LoVo (cell line): ENCODE data around the gene MAGEB4.

Experiments used
- DNase-seq: peaks from one replicate; pipeline ENCODE4 v3.0.0-alpha.2; 2016; ENCODE audit warnings: low spot score

The MAGEB4 gene

DNA sequence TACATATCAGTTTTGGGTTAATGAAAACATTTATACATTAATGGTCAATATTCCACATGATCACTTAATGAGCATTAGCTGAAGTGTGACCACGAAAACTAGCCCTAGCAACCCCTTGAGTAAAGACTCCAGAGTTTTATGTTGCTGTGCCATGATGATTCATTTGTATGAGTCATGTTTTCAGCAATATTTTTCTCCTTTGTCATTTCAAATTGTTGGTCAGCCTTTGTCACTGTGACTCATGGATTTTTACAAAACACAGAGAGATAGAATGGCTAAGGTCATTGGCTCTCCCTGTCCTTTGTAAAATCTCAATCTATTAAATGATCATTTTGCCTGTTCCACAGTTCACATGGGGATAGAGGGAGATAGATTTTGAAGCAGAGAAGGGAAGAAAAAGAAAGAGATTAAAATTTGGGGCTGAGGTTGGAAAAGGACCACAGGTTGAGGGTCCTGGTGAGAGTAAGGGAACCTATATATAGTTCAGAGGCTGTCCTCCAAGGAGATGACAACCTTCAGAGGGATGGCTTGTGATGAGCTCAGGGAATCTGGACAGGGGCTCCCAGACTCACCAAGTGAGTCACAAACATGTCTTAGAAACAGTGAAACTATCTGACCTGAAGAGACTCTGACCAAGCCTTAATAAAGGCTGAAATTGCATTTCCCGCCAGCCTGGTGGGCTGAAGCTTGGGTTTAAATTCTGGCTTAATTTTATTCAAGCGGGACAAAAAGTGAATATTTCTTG lies 41.8 kb downstream of the MAGEB4 start:
- DNase-seq, result peak; percentile 68
